ENCODE measurements around the gene PSME2. TPM values are rescaled to one million over a fixed set of nuclear protein-coding genes. Genes with fewer than 3 reads are reported as not detected.

The PSME2 gene
- total and polyA plus RNA-seq, 2 experiments from 2014 or later: 54.0 to 259 TPM

- no peak overlapping the region for H3K27ac ChIP-seq (ENCODE audit: low read depth)
- TF ChIP-seq EZH2 (IDR thresholded peaks at IDR 0.05; ENCODE audit: low read depth, unreplicated experiment): no peak
- TF ChIP-seq NANOG (IDR thresholded peaks at IDR 0.05; ENCODE audit: borderline replicate concordance): no peak
- no peak for TF ChIP-seq CTCF (conservative IDR thresholded peaks at IDR 0.05; ENCODE audit: low read depth in 2 of 2)
- no peak for TF ChIP-seq JUNB (IDR thresholded peaks at IDR 0.05; ENCODE audit: unreplicated experiment)
- no peak for TF ChIP-seq ZNF462 (CRISPR knock-in tag; IDR thresholded peaks at IDR 0.05)
- no peak for TF ChIP-seq REST (IDR thresholded peaks at IDR 0.05; ENCODE audit: unreplicated experiment)
- TF ChIP-seq ZNF331 (CRISPR knock-in tag; IDR thresholded peaks at IDR 0.05; ENCODE audit: low read depth): no peak
- TF ChIP-seq CREB1 (CRISPR knock-in tag; IDR thresholded peaks at IDR 0.05; ENCODE audit: low read depth): no peak
- TF ChIP-seq ZNF114 (CRISPR knock-in tag; IDR thresholded peaks at IDR 0.05): no peak
- TF ChIP-seq POLR2AphosphoS5 (IDR thresholded peaks at IDR 0.05; ENCODE audit: low read depth): no peak
- no peak overlapping the region; the same call in 1 of the 2 replicates for H2AFZ ChIP-seq
- 0 out of 2 replicates have a peak, but pooled peaks cover 3% of the 10 kb centered on the region for H3K4me1 ChIP-seq (ENCODE audit: insufficient read depth)
- H3K79me2 ChIP-seq (replicated peaks; ENCODE audit: insufficient read depth): no peaks in the 10 kb centered on the region
- no peak for DNase-seq (ENCODE audit: low spot score)
- H3K36me3 ChIP-seq (ENCODE audit: insufficient read depth): no peaks in the 10 kb centered on the region
- H3K4me3 ChIP-seq: peak overlapping the region; percentile 81
- peaks cover 18% of the 10 kb centered on the region for H3K36me3 Mint-ChIP-seq (ENCODE audit: low read depth)
- H3K27me3 Mint-ChIP-seq (ENCODE audit: insufficient read depth, low read depth, poor library complexity): peaks cover 21% of the 10 kb centered on the region
- no peaks in the 10 kb centered on the region for H3K9me2 ChIP-seq (ENCODE audit: insufficient read depth)
- H4K20me1 ChIP-seq (replicated peaks; ENCODE audit: insufficient read depth): no peaks in the 10 kb centered on the region; the same call in 1 of the 2 replicates
- no peaks in the 10 kb centered on the region for H3K27me3 ChIP-seq (ENCODE audit: insufficient read depth)
- H3K4me2 ChIP-seq: peak overlapping the region; percentile 100
- peaks cover 7% of the 10 kb centered on the region; the same call in 1 of the 2 replicates for H3F3A ChIP-seq (replicated peaks; ENCODE audit: low read depth)
- H3K4me1 Mint-ChIP-seq: peaks cover 4% of the 10 kb centered on the region; the same call in 1 of the 3 replicates
- no peak overlapping the region for H3K27ac Mint-ChIP-seq
- H3K9me3 Mint-ChIP-seq: no peaks in the 10 kb centered on the region
- no peak for ATAC-seq
- H3K4me3 Mint-ChIP-seq: peak overlapping the region; percentile 87
Observed at GRCh38 chr14:24172871-24173281, 26.5 kb upstream of the PSME2 start.
